K562 (cell line): ENCODE data around the gene NRG2. TPM values are rescaled to one million over a fixed set of nuclear protein-coding genes. Genes with fewer than 3 reads are reported as not detected.

Experiments
- ATAC-seq: fragments of 200-7000 bp; cut with Tn5 transposase; 3 replicates; pipeline ENCODE4 v1.9.1; 2020; ENCODE audit warnings: moderate library complexity
- BruUV-seq: library from RNA; stranded (reverse); fragments of 400-500 nt; replicated peaks from 2 replicates; lab custom pipeline; 2021; lab: Mats Ljungman, UMichigan
- CTCF ChIA-PET: fragments of 300-600 bp; formaldehyde crosslinking; extraction: SDS; loops from one replicate; lab custom pipeline; 2021; ENCODE audit warnings: low intra/inter-chr PET ratio; lab: Yijun Ruan, JAX
- POLR2A ChIA-PET: fragments of 300-600, 350-650 bp; sonication (Branson Sonifier 250); formaldehyde crosslinking; extraction: SDS; loops from one replicate; lab custom pipeline; 2021; ENCODE audit warnings: antibody characterized with exemption, inconsistent platforms; lab: Yijun Ruan, JAX
- DNase-seq, 4 experiments: peaks; one replicate each; pipeline versions ENCODE4 v3.0.0 to v3.0.0-alpha.2; 2011 to 2018; ENCODE audit warnings: low spot score in 3 of 4, mixed read lengths in 3 of 4; ENCODE audit errors: extremely low read depth in 1 of 4
- FAIRE-seq: peaks from 2 replicates; lab custom pipeline; 2011; peaks lifted over from hg19 to GRCh38; lab: Jason Lieb, UNC
- H2AFZ ChIP-seq: 2 replicates; pipeline ENCODE4 v1.6.0; 2011; ENCODE audit warnings: low read depth, low read length, control low read depth, inconsistent platforms
- H3K27ac ChIP-seq: fragments of 200-600 bp; 3 replicates; pipeline ENCODE4 v1.8.0; 2011; ENCODE audit warnings: low read depth, mild to moderate bottlenecking, control low read depth, inconsistent platforms, low read length, moderate library complexity, mixed read lengths; ENCODE audit errors: extremely low read depth
- H3K27me3 ChIP-seq, 2 experiments: fragments of 300-600 bp in 1 of 2; 2 replicates in 1 of 2; 3 replicates in 1 of 2; pipeline versions ENCODE4 v1.6.0 to v1.8.0; 2011; ENCODE audit warnings: inconsistent platforms in 2 of 2, low read length in 2 of 2, mild to moderate bottlenecking in 1 of 2, mixed read lengths in 1 of 2, moderate library complexity in 1 of 2; ENCODE audit not compliant: control insufficient read depth in 2 of 2, insufficient read depth in 2 of 2
- H3K36me3 ChIP-seq: fragments of 300-600 bp; 3 replicates; pipeline ENCODE4 v1.8.0; 2011; ENCODE audit warnings: mild to moderate bottlenecking, low read length, inconsistent platforms; ENCODE audit not compliant: control insufficient read depth, insufficient read depth
- H3K4me1 ChIP-seq, 2 experiments: fragments of 200-600 bp in 1 of 2; replicated peaks in 1 of 2; 2 replicates in 1 of 2; 3 replicates in 1 of 2; pipeline versions ENCODE4 v1.5.1 to v1.8.0; 2011; ENCODE audit warnings: inconsistent platforms in 2 of 2, low read length in 2 of 2, mild to moderate bottlenecking in 1 of 2, mixed read lengths in 1 of 2, moderate library complexity in 1 of 2; ENCODE audit not compliant: control insufficient read depth in 2 of 2, insufficient read depth in 2 of 2
- H3K4me2 ChIP-seq: 2 replicates; pipeline ENCODE4 v1.6.1; 2011; ENCODE audit warnings: low read length, control low read depth, inconsistent platforms, mixed read lengths; ENCODE audit not compliant: insufficient read depth
- H3K4me3 ChIP-seq: fragments of 200-600 bp; sonication (generic), shearing (Covaris generic); 2 replicates; pipeline ENCODE4 v1.5.1; 2016; ENCODE audit warnings: control low read depth, inconsistent platforms
- H3K79me2 ChIP-seq: fragments of 200-600 bp; 3 replicates; pipeline ENCODE4 v1.8.0; 2011; ENCODE audit warnings: low read length, inconsistent platforms; ENCODE audit not compliant: control insufficient read depth, insufficient read depth
- H3K9ac ChIP-seq, 2 experiments: 2 replicates each; pipeline versions ENCODE4 v1.6.0 to v1.6.1; 2011; ENCODE audit warnings: low read depth in 2 of 2, low read length in 2 of 2, control low read depth in 1 of 2, inconsistent platforms in 1 of 2, mild to moderate bottlenecking in 1 of 2, mixed read lengths in 1 of 2; ENCODE audit not compliant: insufficient read depth in 1 of 2
- H3K9me1 ChIP-seq: one replicate; pipeline ENCODE4 v1.6.0; 2011; ENCODE audit warnings: inconsistent platforms, mild to moderate bottlenecking, low read length, moderate library complexity; ENCODE audit not compliant: control insufficient read depth, insufficient read depth
- H3K9me3 ChIP-seq: replicated peaks from 2 replicates; pipeline ENCODE4 v1.5.1; 2011; ENCODE audit warnings: low read depth, low read length, inconsistent platforms; ENCODE audit not compliant: control insufficient read depth, insufficient read depth
- H4K20me1 ChIP-seq: replicated peaks from 2 replicates; pipeline ENCODE4 v1.6.1; 2011; ENCODE audit warnings: low read length, inconsistent platforms, mixed read lengths; ENCODE audit not compliant: control insufficient read depth, insufficient read depth
- ATF6 ChIP-seq: sonication (generic); formaldehyde crosslinking; IDR thresholded peaks from 2 replicates; pipeline ENCODE4 v1.4.0; 2020; ENCODE audit warnings: mild to moderate bottlenecking, missing genetic modification reagents
- CBX1 ChIP-seq: sonication (generic); IDR thresholded peaks from 2 replicates; pipeline ENCODE4 v1.6.1; 2016; ENCODE audit warnings: antibody characterized with exemption, low read depth, mild to moderate bottlenecking
- CC2D1A ChIP-seq: fragments of 450-650 bp; IDR thresholded peaks from 2 replicates; pipeline ENCODE4 v1.6.1; 2017; ENCODE audit warnings: mild to moderate bottlenecking
- E2F5 ChIP-seq: sonication (generic); formaldehyde crosslinking; IDR thresholded peaks from 2 replicates; pipeline ENCODE4 v1.8.0; 2022; ENCODE audit warnings: mild to moderate bottlenecking, missing genetic modification reagents
- MAZ ChIP-seq, 2 experiments: fragments of 450-650 bp in 1 of 2; sonication (generic) in 1 of 2; formaldehyde crosslinking; IDR thresholded peaks in 1 of 2; conservative IDR thresholded peaks in 1 of 2; 2 replicates each; pipeline versions ENCODE4 v1.4.0 to v1.5.0; 2020; ENCODE audit warnings: mild to moderate bottlenecking in 1 of 2, missing genetic modification reagents in 1 of 2
- ZNF140 ChIP-seq: fragments of 250-450 bp; sonication (Bioruptor Pico); IDR thresholded peaks from 2 replicates; pipeline ENCODE4 v1.8.0; 2021; ENCODE audit warnings: moderate library complexity, mild to moderate bottlenecking, inconsistent platforms
- WGBS: fragments of 100-300 bp; shearing (Covaris generic); methylation state at CpG from one replicate; pipeline ENCODE4 v1.1.6; 2016; ENCODE audit warnings: low coverage, mixed read lengths; ENCODE audit not compliant: insufficient coverage; ENCODE audit errors: missing lambda C conversion rate; 5-methylcytosine and 5-hydroxymethylcytosine counted together
- in situ Hi-C: fragments of 300-500 bp; cut with MboI; formaldehyde crosslinking; loops from 4 replicates; pipeline ENCODE4 v1.15.0; 2018; ENCODE audit warnings: inconsistent platforms, mixed read lengths
- intact Hi-C: fragments of 100-400 bp; cut with micrococcal nuclease; formaldehyde crosslinking; loops from 2 replicates; pipeline ENCODE4 v1.14.2; 2022
- polyA plus RNA-seq, 8 experiments: library from polyadenylated mRNA; depleted of rRNA in 4 of 8; stranded (reverse) in 5 of 8; unstranded in 3 of 8; fragments of >200 nt; fragmentation: Nextera tagmentation in 2 of 8; fragmentation: Illumina TruSeq in 1 of 8; extraction: Ambion mirVana in 2 of 8; extraction: Trizol in 1 of 8; gene quantifications; 2 replicates each; pipeline versions ENCODE4 v1.2.1 to v1.2.3, GENCODE V29; 2011 to 2014; ENCODE audit warnings: inconsistent platforms in 1 of 8, missing spikeins in 1 of 8
- total RNA-seq, 7 experiments: library from RNA; depleted of rRNA in 6 of 7; stranded (reverse); fragments of >200 nt in 6 of 7; fragmentation: Illumina TruSeq in 2 of 7; extraction: Trizol in 2 of 7; gene quantifications; 2 replicates each; pipeline versions ENCODE4 v1.2.1 to v1.2.3, GENCODE V29; 2011 to 2021; ENCODE audit warnings: low replicate concordance in 1 of 7
- TF ChIP-seq, protein P1 (sequence below): fragments of 450-650 bp; IDR thresholded peaks from 2 replicates; pipeline ENCODE4 v1.6.1; 2014; ENCODE audit warnings: low read depth, mild to moderate bottlenecking, moderate library complexity, borderline replicate concordance
- TF ChIP-seq, protein P2 (sequence below), 2 experiments: fragments of 450-650 bp; formaldehyde crosslinking in 1 of 2; IDR thresholded peaks; 2 replicates each; pipeline versions ENCODE4 v1.4.0 to v1.6.1; 2014 to 2020; ENCODE audit warnings: mild to moderate bottlenecking in 2 of 2, borderline replicate concordance in 1 of 2, low read depth in 1 of 2

NRG2 gene
- total and polyA plus RNA-seq, 9 of the 15 experiments (the other 6 are each of a cell fraction or from before 2014, with no cell fraction given) = not detected

DNA sequence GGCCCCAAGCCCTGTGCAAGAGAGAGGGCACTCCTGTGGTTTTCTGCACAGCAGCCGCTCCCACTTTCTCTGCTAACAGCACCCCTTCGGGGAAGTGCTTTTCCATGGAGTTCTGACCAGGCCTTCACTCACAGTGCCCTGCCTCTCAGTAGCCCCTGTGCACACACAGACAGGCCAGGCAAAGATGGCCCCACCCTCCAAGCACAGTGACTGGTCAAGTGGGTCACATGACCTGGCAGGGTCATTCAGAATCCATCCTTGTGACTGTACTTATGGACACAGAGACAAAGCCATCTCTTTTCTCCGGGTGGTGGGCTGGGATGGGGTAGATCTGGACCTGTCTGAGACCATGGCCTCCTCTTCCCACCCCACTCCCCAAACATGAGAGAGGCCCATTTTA lies 165.0 kb downstream of the NRG2 start:
- H3K4me3 ChIP-seq = no peak overlapping the region
- DNase-seq = peak; percentile 49 to 68 (median 54)
- H3K4me1 ChIP-seq = peaks cover 10 to 23% of the 10 kb centered on the region in 2 experiments
- H3K4me2 ChIP-seq = no peak overlapping the region; the same call in 1 of the 2 replicates
- H3K36me3 ChIP-seq = no peaks in the 10 kb centered on the region
- in situ Hi-C loops = no loop called here
- peak; percentile 86 for ATAC-seq
- intact Hi-C loops = no loop called here
- ChIA-PET POLR2A (no interaction called here), CTCF (interaction anchor here (1.1 kb wide), 1 partner anchor 91 kb away, joined by 3 read pairs; no protein-coding TSS in a partner anchor)
- no peak overlapping the region for H3K27ac ChIP-seq
- H2AFZ ChIP-seq = peak overlapping the region; percentile 63
- no TSS peak for BruUV-seq
- 22% methylated on average over 3 of the region's 3 CpGs for WGBS
- H3K9me1 ChIP-seq = no peaks in the 10 kb centered on the region
- H3K9me3 ChIP-seq = 0 out of 2 replicates have a peak, but pooled peaks cover 2% of the 10 kb centered on the region
- no peaks in the 10 kb centered on the region for H3K79me2 ChIP-seq
- no peaks in the 10 kb centered on the region for H4K20me1 ChIP-seq
- H3K27me3 ChIP-seq = peaks cover 3 to 24% of the 10 kb centered on the region in 2 experiments; a peak in 3 of 5 replicates
- FAIRE-seq = peak; percentile 85
- H3K9ac ChIP-seq = peak overlapping the region in 1 of 2 experiments; percentile 83; a peak in 1 of 4 replicates
- TF ChIP-seq, protein P1, sequence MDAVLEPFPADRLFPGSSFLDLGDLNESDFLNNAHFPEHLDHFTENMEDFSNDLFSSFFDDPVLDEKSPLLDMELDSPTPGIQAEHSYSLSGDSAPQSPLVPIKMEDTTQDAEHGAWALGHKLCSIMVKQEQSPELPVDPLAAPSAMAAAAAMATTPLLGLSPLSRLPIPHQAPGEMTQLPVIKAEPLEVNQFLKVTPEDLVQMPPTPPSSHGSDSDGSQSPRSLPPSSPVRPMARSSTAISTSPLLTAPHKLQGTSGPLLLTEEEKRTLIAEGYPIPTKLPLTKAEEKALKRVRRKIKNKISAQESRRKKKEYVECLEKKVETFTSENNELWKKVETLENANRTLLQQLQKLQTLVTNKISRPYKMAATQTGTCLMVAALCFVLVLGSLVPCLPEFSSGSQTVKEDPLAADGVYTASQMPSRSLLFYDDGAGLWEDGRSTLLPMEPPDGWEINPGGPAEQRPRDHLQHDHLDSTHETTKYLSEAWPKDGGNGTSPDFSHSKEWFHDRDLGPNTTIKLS = no peak
- TF ChIP-seq E2F5 (no peak), CC2D1A (no peak), CBX1 (no peak), MAZ (CRISPR knock-in tag; conservative IDR thresholded peaks at IDR 0.05 in 1 of 2, IDR thresholded peaks at IDR 0.05 in 1 of 2) (no peak), ZNF140 (CRISPR knock-in tag) (no peak), ATF6 (CRISPR knock-in tag) (no peak)
- TF ChIP-seq, protein P2, sequence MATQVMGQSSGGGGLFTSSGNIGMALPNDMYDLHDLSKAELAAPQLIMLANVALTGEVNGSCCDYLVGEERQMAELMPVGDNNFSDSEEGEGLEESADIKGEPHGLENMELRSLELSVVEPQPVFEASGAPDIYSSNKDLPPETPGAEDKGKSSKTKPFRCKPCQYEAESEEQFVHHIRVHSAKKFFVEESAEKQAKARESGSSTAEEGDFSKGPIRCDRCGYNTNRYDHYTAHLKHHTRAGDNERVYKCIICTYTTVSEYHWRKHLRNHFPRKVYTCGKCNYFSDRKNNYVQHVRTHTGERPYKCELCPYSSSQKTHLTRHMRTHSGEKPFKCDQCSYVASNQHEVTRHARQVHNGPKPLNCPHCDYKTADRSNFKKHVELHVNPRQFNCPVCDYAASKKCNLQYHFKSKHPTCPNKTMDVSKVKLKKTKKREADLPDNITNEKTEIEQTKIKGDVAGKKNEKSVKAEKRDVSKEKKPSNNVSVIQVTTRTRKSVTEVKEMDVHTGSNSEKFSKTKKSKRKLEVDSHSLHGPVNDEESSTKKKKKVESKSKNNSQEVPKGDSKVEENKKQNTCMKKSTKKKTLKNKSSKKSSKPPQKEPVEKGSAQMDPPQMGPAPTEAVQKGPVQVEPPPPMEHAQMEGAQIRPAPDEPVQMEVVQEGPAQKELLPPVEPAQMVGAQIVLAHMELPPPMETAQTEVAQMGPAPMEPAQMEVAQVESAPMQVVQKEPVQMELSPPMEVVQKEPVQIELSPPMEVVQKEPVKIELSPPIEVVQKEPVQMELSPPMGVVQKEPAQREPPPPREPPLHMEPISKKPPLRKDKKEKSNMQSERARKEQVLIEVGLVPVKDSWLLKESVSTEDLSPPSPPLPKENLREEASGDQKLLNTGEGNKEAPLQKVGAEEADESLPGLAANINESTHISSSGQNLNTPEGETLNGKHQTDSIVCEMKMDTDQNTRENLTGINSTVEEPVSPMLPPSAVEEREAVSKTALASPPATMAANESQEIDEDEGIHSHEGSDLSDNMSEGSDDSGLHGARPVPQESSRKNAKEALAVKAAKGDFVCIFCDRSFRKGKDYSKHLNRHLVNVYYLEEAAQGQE (IDR thresholded peaks at IDR 0.05; ENCODE audit: borderline replicate concordance) = peak; percentile 21; the same call in 1 of the 2 replicates
- TF ChIP-seq, protein P2 (CRISPR knock-in tag; IDR thresholded peaks at IDR 0.05; ENCODE audit: low read depth) = 0 out of 2 replicates have a peak, but pooled peaks have one; percentile 34
